Activated CD8-positive, alpha-beta T cell treated with anti-CD3 and anti-CD28 coated beads, Interleukin-2, amount 10 ng/mL, durations not matched to agents 7 days and 5 days (primary cell): ENCODE measurements around the gene NENF. TPM values are rescaled to one million over a fixed set of nuclear protein-coding genes. Genes with fewer than 3 reads are reported as not detected.

ENCODE experiments used
- ATAC-seq: fragments of 150-1000 bp; cut with Tn5 transposase; one replicate; pipeline ENCODE4 v1.10.0; 2021; ENCODE audit warnings: moderate library complexity
- CTCF ChIA-PET: fragments of 350-600 bp; sonication (Branson Sonifier 250); formaldehyde crosslinking; loops from one replicate; lab custom pipeline; 2021; ENCODE audit warnings: antibody characterized with exemption; lab: Charles Lee
- POLR2A ChIA-PET: fragments of 350-600 bp; sonication (Branson Sonifier 250); formaldehyde crosslinking; loops from one replicate; lab custom pipeline; 2021; ENCODE audit warnings: antibody characterized with exemption; lab: Charles Lee
- DNase-seq: peaks from one replicate; pipeline ENCODE4 v3.0.0-alpha.2; 2020
- H3K27ac Mint-ChIP-seq: one replicate; pipeline ENCODE4 v1.8.0; 2021; ENCODE audit warnings: mild to moderate bottlenecking, mixed read lengths
- H3K27me3 Mint-ChIP-seq: one replicate; pipeline ENCODE4 v1.8.0; 2021; ENCODE audit warnings: low read depth, mixed read lengths
- H3K36me3 Mint-ChIP-seq: one replicate; pipeline ENCODE4 v1.8.0; 2021; ENCODE audit warnings: low read depth, mixed read lengths
- H3K4me1 Mint-ChIP-seq: one replicate; pipeline ENCODE4 v1.8.0; 2021; ENCODE audit warnings: low read depth, mixed read lengths
- H3K4me3 Mint-ChIP-seq: one replicate; pipeline ENCODE4 v1.8.0; 2021; ENCODE audit warnings: mild to moderate bottlenecking, mixed read lengths
- H3K9me3 Mint-ChIP-seq: one replicate; pipeline ENCODE4 v1.8.0; 2022; ENCODE audit warnings: mixed read lengths; ENCODE audit not compliant: insufficient read depth
- total RNA-seq, 2 experiments: library from RNA; stranded (reverse); gene quantifications; one replicate each; pipeline ENCODE4 v1.2.3, GENCODE V29; 2021

NENF gene
- total RNA-seq, 2 experiments from 2014 or later: 29.2 to 29.3 TPM

DNA sequence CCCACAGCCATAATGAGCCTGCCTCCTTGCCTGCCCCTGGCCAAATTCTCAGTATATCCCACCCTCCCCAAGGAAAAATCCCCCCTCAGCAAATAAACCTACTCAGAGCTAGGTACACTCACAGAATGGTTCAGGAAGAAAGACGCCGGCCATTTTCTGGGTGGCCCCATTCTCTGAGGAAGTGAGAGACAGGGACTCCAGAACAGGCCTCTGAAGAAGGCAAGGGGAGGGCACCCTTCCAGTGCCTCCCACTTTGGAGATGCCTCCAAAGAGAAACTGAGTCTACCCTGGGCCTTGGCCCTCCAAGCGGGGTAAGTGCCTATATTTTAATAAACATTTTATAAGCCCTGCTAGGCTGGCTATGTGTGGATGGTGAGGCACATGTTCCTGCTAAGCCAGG lies 20.3 kb upstream of the NENF start:
- no peak for ATAC-seq
- CTCF ChIA-PET: no interaction called here
- Mint-ChIP-seq H3K4me1 (peaks cover 36% of the 10 kb centered on the region), H3K4me3 (no peak overlapping the region), H3K27me3 (no peaks in the 10 kb centered on the region), H3K36me3 (peaks cover 46% of the 10 kb centered on the region), H3K9me3 (no peaks in the 10 kb centered on the region), H3K27ac (no peak overlapping the region)
- POLR2A ChIA-PET: no interaction called here
- no peak for DNase-seq

DNA sequence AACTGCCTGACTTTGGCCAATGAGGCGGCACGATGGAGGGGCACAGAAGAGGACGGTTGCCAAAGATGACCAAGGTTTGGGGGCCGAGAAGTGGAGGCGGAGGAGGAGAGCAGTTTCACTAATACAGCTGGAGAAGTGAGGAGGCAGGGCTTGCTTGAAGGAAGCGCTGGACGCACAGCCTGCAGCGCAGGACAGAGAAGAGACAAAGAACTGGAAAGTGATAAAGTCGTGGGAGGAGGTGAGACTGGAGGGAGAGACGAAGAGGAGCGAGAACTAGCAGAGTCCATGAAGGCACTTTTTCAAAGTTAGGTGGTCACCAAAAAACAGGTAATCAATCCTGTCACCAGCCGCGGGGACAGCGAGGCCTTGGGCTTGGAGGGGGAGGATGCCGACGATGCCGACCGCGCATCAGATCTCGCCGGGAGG lies 18.8 kb upstream of the NENF start:
- Mint-ChIP-seq H3K36me3 (peaks cover 38% of the 10 kb centered on the region), H3K4me1 (peaks cover 36% of the 10 kb centered on the region), H3K4me3 (peak overlapping the region; percentile 98), H3K27me3 (no peaks in the 10 kb centered on the region), H3K27ac (peak overlapping the region; percentile 94), H3K9me3 (no peaks in the 10 kb centered on the region)
- ChIA-PET POLR2A (no interaction called here), CTCF (interaction anchor here (3.2 kb wide), 1 partner anchor 42 kb away, joined by 19 read pairs; no protein-coding TSS in a partner anchor)
- peak; percentile 37 for ATAC-seq
- DNase-seq: no peak

GRCh38 chr1:212414328-212415106 lies 18.2 kb upstream of the NENF start, which contains the start of gene PACC1:
Gene PACC1 (minus strand): TSS chr1:212414886. CDS start chr1:212414757, 129 bp downstream.
- peak; percentile 94 for DNase-seq
- ChIA-PET CTCF (interaction anchor here (1.1 to 3.2 kb wide), 2 partner anchors 41 to 580 kb away, joined by 3 to 19 read pairs; no protein-coding TSS in a partner anchor), POLR2A (interaction anchor here (1.1 to 1.7 kb wide), 4 partner anchors 14 to 129 kb away, joined by 3 to 8 read pairs (median 4); partner anchors contain the start of genes NENF and PPP2R5A)
- peaks cover 32% of the 10 kb centered on the region for H3K36me3 Mint-ChIP-seq
- H3K4me1 Mint-ChIP-seq: peaks cover 36% of the 10 kb centered on the region
- no peaks in the 10 kb centered on the region for H3K27me3 Mint-ChIP-seq
- peak within 1 kb of the TSS; percentile 94 for H3K27ac Mint-ChIP-seq
- H3K9me3 Mint-ChIP-seq: no peaks in the 10 kb centered on the region
- ATAC-seq: peak; percentile 97
- H3K4me3 Mint-ChIP-seq: peak within 1 kb of the TSS; percentile 98

GRCh38 chr1:212415107-212415841 lies 17.4 kb upstream of the NENF start:
- Mint-ChIP-seq H3K27me3 (no peaks in the 10 kb centered on the region), H3K4me3 (peak overlapping the region; percentile 98), H3K4me1 (peaks cover 36% of the 10 kb centered on the region), H3K9me3 (no peaks in the 10 kb centered on the region), H3K36me3 (peaks cover 24% of the 10 kb centered on the region), H3K27ac (peak overlapping the region; percentile 94)
- DNase-seq (peak; percentile 55), ATAC-seq (no peak)
- POLR2A ChIA-PET: interaction anchor here (1.1 to 1.7 kb wide), 4 partner anchors 13 to 129 kb away, joined by 3 to 8 read pairs (median 4); partner anchors contain the start of genes NENF and PPP2R5A
- CTCF ChIA-PET: interaction anchor here (1.1 to 3.2 kb wide), 2 partner anchors 40 to 580 kb away, joined by 3 to 19 read pairs; no protein-coding TSS in a partner anchor

DNA sequence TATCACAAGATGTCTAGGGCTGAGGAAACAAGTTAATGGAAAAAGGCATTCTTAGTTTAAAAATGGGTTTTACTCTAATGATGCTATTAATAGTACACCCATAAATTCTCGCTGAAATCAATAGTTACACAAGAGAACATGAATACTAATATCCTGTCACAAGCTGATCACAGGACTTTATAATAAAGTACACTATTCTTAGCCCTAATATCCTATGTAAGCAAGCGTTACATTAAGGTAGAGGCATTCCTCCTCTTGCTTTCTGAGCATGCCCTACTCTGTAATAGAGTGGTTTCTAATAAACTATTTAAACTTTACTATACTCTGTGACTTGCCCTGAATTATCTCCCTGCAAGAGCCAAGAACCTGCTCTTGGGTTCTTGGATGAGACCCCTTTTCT lies 11.6 kb upstream of the NENF start:
- Mint-ChIP-seq H3K9me3 (no peaks in the 10 kb centered on the region), H3K27me3 (peaks cover 15% of the 10 kb centered on the region), H3K36me3 (no peaks in the 10 kb centered on the region), H3K4me1 (peaks cover 2% of the 10 kb centered on the region), H3K4me3 (no peak overlapping the region), H3K27ac (no peak overlapping the region)
- ChIA-PET CTCF (no interaction called here), POLR2A (no interaction called here)
- DNase-seq: no peak
- ATAC-seq: no peak

- CTCF ChIA-PET: interaction anchor here (0.8 to 1.2 kb wide), 2 partner anchors 8 to 726 kb away, joined by 3 to 4 read pairs; no protein-coding TSS in a partner anchor
- no peaks in the 10 kb centered on the region for H3K4me1 Mint-ChIP-seq
- H3K4me3 Mint-ChIP-seq: no peak overlapping the region
- H3K27me3 Mint-ChIP-seq: peaks cover 15% of the 10 kb centered on the region
- no peak for ATAC-seq
- DNase-seq: no peak
- no peaks in the 10 kb centered on the region for H3K9me3 Mint-ChIP-seq
- no peak overlapping the region for H3K27ac Mint-ChIP-seq
- H3K36me3 Mint-ChIP-seq: no peaks in the 10 kb centered on the region
- POLR2A ChIA-PET: no interaction called here
Measured at GRCh38 chr1:212423879-212424278, 8.8 kb upstream of the NENF start.

- DNase-seq (no peak), ATAC-seq (no peak)
- Mint-ChIP-seq H3K4me3 (no peak overlapping the region), H3K9me3 (no peaks in the 10 kb centered on the region), H3K4me1 (peaks cover 17% of the 10 kb centered on the region), H3K27me3 (peaks cover 16% of the 10 kb centered on the region), H3K36me3 (no peaks in the 10 kb centered on the region), H3K27ac (no peak overlapping the region)
- ChIA-PET CTCF (interaction anchor here (1.2 to 3.9 kb wide), 4 partner anchors 28 to 393 kb away, joined by 3 to 43 read pairs (median 4); partner anchors contain the start of genes DTL and INTS7), POLR2A (interaction anchor here (1.7 kb wide), 1 partner anchor 13 kb away, joined by 4 read pairs; the partner anchor contains the start of gene PACC1)
Measured at GRCh38 chr1:212428496-212428895, 4.2 kb upstream of the NENF start.

DNA sequence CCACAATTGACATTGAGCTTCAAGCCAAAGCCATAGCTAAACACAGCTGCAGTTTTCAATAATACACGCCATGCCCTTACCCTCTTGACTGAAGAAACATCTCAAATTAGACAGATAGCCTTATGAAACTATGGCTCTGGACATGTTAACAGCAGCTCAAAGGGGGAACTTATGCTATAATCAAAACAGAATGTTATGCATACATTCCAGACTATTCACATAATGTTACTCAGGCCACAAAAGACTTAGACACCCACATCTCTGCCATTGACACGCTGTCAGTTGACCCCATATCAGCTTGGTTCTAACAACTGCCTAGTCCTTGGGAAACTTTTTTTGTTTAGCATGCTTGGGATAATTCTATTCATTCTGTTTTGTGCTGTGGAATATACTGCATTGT lies 2.3 kb upstream of the NENF start:
- Mint-ChIP-seq H3K9me3 (no peaks in the 10 kb centered on the region), H3K36me3 (peaks cover 2% of the 10 kb centered on the region), H3K27me3 (peaks cover 7% of the 10 kb centered on the region), H3K4me1 (peaks cover 28% of the 10 kb centered on the region), H3K27ac (no peak overlapping the region), H3K4me3 (no peak overlapping the region)
- ChIA-PET POLR2A (interaction anchor here (1.3 kb wide), 1 partner anchor 16 kb away, joined by 3 read pairs; the partner anchor contains the start of gene PACC1), CTCF (interaction anchor here (0.7 to 3.9 kb wide), 6 partner anchors 26 to 750 kb away, joined by 3 to 43 read pairs (median 4); partner anchors contain the start of genes DTL and INTS7)
- ATAC-seq (no peak), DNase-seq (no peak)

- no peak for DNase-seq
- Mint-ChIP-seq H3K4me1 (peaks cover 28% of the 10 kb centered on the region), H3K27ac (no peak overlapping the region), H3K9me3 (no peaks in the 10 kb centered on the region), H3K36me3 (peaks cover 2% of the 10 kb centered on the region), H3K27me3 (peaks cover 7% of the 10 kb centered on the region), H3K4me3 (no peak overlapping the region)
- ChIA-PET POLR2A (interaction anchor here (1.3 kb wide), 1 partner anchor 16 kb away, joined by 3 read pairs; the partner anchor contains the start of gene PACC1), CTCF (interaction anchor here (1.9 to 3.9 kb wide), 2 partner anchors 26 to 751 kb away, joined by 5 to 43 read pairs; no protein-coding TSS in a partner anchor)
- no peak for ATAC-seq
Measured at GRCh38 chr1:212430955-212431394, 1.7 kb upstream of the NENF start.

DNA sequence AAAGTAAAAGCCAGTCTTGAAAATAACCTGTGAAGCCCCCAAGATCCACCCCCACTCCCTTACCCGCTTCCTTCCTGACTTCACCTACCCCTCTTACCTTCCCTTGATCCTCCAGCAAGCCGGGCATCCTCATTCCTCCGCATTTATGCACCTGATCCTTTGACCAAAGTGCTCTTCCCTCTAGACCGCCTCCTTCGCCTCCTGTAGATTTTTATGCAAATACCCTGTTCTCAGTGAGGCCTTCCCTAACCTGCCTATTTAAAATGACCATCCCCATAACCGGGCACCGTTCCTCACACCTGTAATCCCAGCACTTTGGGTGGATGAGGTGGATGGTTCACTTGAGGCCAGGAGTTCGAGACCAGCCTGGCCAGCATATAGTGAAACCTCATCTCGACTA lies 1.1 kb upstream of the NENF start:
- ATAC-seq: no peak
- Mint-ChIP-seq H3K4me1 (peaks cover 28% of the 10 kb centered on the region), H3K36me3 (peaks cover 2% of the 10 kb centered on the region), H3K9me3 (no peaks in the 10 kb centered on the region), H3K4me3 (no peak overlapping the region), H3K27me3 (peaks cover 7% of the 10 kb centered on the region), H3K27ac (no peak overlapping the region)
- ChIA-PET POLR2A (no interaction called here), CTCF (interaction anchor here (1.0 to 2.9 kb wide), 2 partner anchors 8 to 25 kb away, joined by 3 to 14 read pairs; no protein-coding TSS in a partner anchor)
- DNase-seq: no peak

DNA sequence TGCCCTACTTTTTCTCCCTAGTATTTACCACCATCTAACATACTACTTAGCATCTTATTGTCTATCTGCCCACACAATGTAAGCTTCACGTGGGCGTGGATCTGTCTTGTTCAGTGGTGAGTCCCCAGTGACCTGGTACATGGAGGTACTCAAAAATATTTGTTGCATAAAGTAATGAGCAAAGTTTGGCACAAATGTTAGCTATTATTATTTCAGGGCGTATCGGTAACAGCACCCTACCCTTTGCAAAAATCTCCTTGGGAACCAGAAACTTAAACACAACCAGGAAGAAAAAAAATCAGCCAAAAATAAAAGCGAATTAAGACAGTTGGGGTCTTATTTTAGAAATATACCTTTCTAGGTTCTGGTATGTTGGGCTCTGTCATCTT lies 454 bp upstream of the NENF start:
- Mint-ChIP-seq H3K27ac (no peak overlapping the region), H3K36me3 (peaks cover 2% of the 10 kb centered on the region), H3K4me3 (peak overlapping the region; percentile 72), H3K9me3 (no peaks in the 10 kb centered on the region), H3K27me3 (peaks cover 7% of the 10 kb centered on the region), H3K4me1 (peaks cover 28% of the 10 kb centered on the region)
- POLR2A ChIA-PET: interaction anchor here (1.8 kb wide), 1 partner anchor 17 kb away, joined by 8 read pairs; the partner anchor contains the start of gene PACC1
- CTCF ChIA-PET: interaction anchor here (0.9 to 2.9 kb wide), 3 partner anchors 8 to 45 kb away, joined by 3 to 14 read pairs (median 4); no protein-coding TSS in a partner anchor
- no peak for DNase-seq
- no peak for ATAC-seq
